ENCODE data around the gene LRRIQ4. TPM values are rescaled to one million over a fixed set of nuclear protein-coding genes. Genes with fewer than 3 reads are reported as not detected.

LRRIQ4 gene
- polyA plus RNA-seq, 3 donors, result not detected

- no peak overlapping the region for H2AFZ ChIP-seq (ENCODE audit: insufficient read depth, low read depth, low read length, poor library complexity, severe bottlenecking)
- Mint-ChIP-seq H3K4me3 (no peak overlapping the region), H3K27ac (peak overlapping the region in 1 of 7 donors; percentile 27), H3K9me3 (no peaks in the 10 kb centered on the region), H3K4me1 (peaks cover 18% of the 10 kb centered on the region), H3K27me3 (ENCODE audit: low read depth in 3 of 3) (peaks cover 3 to 13% (median 3%) of the 10 kb centered on the region in 3 donors), H3K36me3 (no peaks in the 10 kb centered on the region)
- no peaks in the 10 kb centered on the region for H3K79me2 ChIP-seq (ENCODE audit: insufficient read depth, low read length)
- no peaks in the 10 kb centered on the region for H3K36me3 ChIP-seq (replicated peaks in 1 of 2; ENCODE audit: control insufficient read depth in 1 of 2, insufficient read depth in 2 of 2, low read length in 2 of 2)
- H3K27ac ChIP-seq (ENCODE audit: low read depth in 1 of 2, low read length in 2 of 2), result no peak overlapping the region
- H3K27me3 ChIP-seq (ENCODE audit: control insufficient read depth in 2 of 2, insufficient read depth in 2 of 2, low read length in 2 of 2), result no peaks in the 10 kb centered on the region
- 100% methylated on average over 1 of the region's 2 CpGs for WGBS (ENCODE audit: insufficient coverage)
- H3K9me3 ChIP-seq (replicated peaks in 1 of 2; ENCODE audit: control insufficient read depth in 1 of 2, insufficient read depth in 1 of 2, low read length in 2 of 2), result no peaks in the 10 kb centered on the region
- no peak for DNase-seq
- no peak overlapping the region for H3K9ac ChIP-seq (ENCODE audit: insufficient read depth, low read length, poor library complexity, severe bottlenecking)
- H3K4me2 ChIP-seq (replicated peaks; ENCODE audit: extremely low read depth, low read length, poor library complexity, severe bottlenecking), result no peak overlapping the region
- H4K20me1 ChIP-seq (ENCODE audit: insufficient read depth, low read length), result no peaks in the 10 kb centered on the region
- no peak for TF ChIP-seq CTCF (IDR thresholded peaks at IDR 0.05)
- H3K4me1 ChIP-seq (ENCODE audit: control insufficient read depth in 1 of 2, insufficient read depth in 2 of 2, low read length in 2 of 2), result peaks cover 10 to 13% of the 10 kb centered on the region in 2 donors
- no peak overlapping the region for H3K4me3 ChIP-seq (replicated peaks in 1 of 3; ENCODE audit: low read depth in 2 of 3, low read length in 3 of 3)
- intact Hi-C loops (cut with micrococcal nuclease), result loop anchor here (10.0 kb wide), 7 partner anchors 61 to 191 kb away; partner anchors contain the start of genes ACTRT3 (in 1 of the 2), SEC62 (in 1 of the 2) and TERC (in 1 of the 2)
These were observed 51.6 kb downstream of the LRRIQ4 start for GRCh38 chr3:169864270-169864669.

GRCh38 chr3:169865176-169865767 lies 52.6 kb downstream of the LRRIQ4 start:
- Mint-ChIP-seq H3K9me3 (no peaks in the 10 kb centered on the region), H3K4me3 (peak overlapping the region; percentile 37 to 74), H3K4me1 (peaks cover 21% of the 10 kb centered on the region), H3K27me3 (ENCODE audit: low read depth in 3 of 3) (peaks cover 3 to 7% (median 3%) of the 10 kb centered on the region in 3 donors), H3K36me3 (no peaks in the 10 kb centered on the region), H3K27ac (peak overlapping the region; percentile 42 to 92 (median 75))
- Histone ChIP-seq H3K4me3 (replicated peaks in 1 of 3; ENCODE audit: low read depth in 2 of 3, low read length in 3 of 3) (no peak overlapping the region), H3K4me1 (ENCODE audit: control insufficient read depth in 1 of 2, insufficient read depth in 2 of 2, low read length in 2 of 2) (peaks cover 10 to 13% of the 10 kb centered on the region in 2 donors), H3K36me3 (replicated peaks in 1 of 2; ENCODE audit: control insufficient read depth in 1 of 2, insufficient read depth in 2 of 2, low read length in 2 of 2) (no peaks in the 10 kb centered on the region), H3K27me3 (ENCODE audit: control insufficient read depth in 2 of 2, insufficient read depth in 2 of 2, low read length in 2 of 2) (no peaks in the 10 kb centered on the region), H3K9ac (ENCODE audit: insufficient read depth, low read length, poor library complexity, severe bottlenecking) (peak overlapping the region; percentile 29), H3K4me2 (replicated peaks; ENCODE audit: extremely low read depth, low read length, poor library complexity, severe bottlenecking) (peak overlapping the region; percentile 54), H2AFZ (ENCODE audit: insufficient read depth, low read depth, low read length, poor library complexity, severe bottlenecking) (peak overlapping the region; percentile 70), H3K79me2 (ENCODE audit: insufficient read depth, low read length) (no peaks in the 10 kb centered on the region), H4K20me1 (ENCODE audit: insufficient read depth, low read length) (no peaks in the 10 kb centered on the region), H3K9me3 (replicated peaks in 1 of 2; ENCODE audit: control insufficient read depth in 1 of 2, insufficient read depth in 1 of 2, low read length in 2 of 2) (no peaks in the 10 kb centered on the region), H3K27ac (ENCODE audit: low read depth in 1 of 2, low read length in 2 of 2) (peak overlapping the region; percentile 61 to 77)
- DNase-seq, result peak; percentile 62 to 70 (median 66)
- intact Hi-C loops (cut with micrococcal nuclease), result loop anchor here (10.0 kb wide), 7 partner anchors 60 to 190 kb away; partner anchors contain the start of genes ACTRT3 (in 1 of the 2), SEC62 (in 1 of the 2) and TERC (in 1 of the 2)
- TF ChIP-seq CTCF (IDR thresholded peaks at IDR 0.05), result no peak
- WGBS (ENCODE audit: insufficient coverage), result 5% methylated on average over 4 of the region's 12 CpGs

Measured in CD14-positive monocyte (primary cell).